HG02623 (cell line): Measurements from ENCODE around the gene SERPINB4.

Source experiments
- ATAC-seq: cut with Tn5 transposase; IDR thresholded peaks from one replicate; pipeline ENCODE4 v1.9.1; 2021; ENCODE audit warnings: moderate library complexity; ENCODE audit not compliant: unreplicated experiment

SERPINB4 gene

GRCh38 chr18:63637703-63638102, 6.4 kb downstream of the SERPINB4 start:
- no peak for ATAC-seq

DNA sequence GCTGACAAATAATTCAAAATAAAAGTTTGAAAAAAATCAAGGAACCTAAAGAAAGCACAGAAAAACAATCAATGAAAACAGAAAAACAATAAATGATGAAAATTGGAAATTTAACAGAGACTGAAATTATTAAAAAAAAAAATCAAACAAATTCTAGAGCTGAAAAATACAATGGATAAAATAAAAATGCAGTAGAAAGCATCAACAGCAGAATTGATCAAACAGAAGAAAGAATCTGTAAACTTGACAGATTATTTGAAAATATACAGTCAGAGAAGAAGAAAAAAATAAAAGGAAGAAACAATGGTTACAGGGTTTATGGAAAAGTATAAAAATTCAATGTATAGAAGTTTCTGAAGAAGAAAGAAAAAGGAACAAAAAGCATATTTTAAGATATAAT, 16.2 kb downstream of the SERPINB4 start:
- ATAC-seq, result no peak

GRCh38 chr18:63626431-63626830, 17.6 kb downstream of the SERPINB4 start:
- ATAC-seq, result no peak

DNA sequence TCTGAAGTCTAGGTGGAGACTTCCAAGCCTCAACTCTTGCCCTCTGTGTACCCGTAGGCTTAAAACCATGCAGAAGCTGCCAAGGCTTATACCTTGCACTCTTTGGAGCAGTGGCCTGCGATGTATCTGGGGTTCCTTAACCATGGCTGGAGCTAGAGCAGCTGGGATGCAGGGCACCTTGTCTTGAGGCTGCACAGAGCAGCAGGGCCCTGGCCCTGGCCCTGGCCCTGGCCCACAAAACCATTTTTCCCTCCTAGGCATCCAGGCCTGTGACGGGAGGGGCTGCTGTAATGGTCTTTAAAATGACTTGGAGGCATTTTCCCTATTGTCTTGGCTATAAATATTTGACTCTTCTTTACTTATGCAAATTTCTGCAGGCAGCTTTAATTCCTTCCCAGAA, 19.2 kb downstream of the SERPINB4 start:
- no peak for ATAC-seq

DNA sequence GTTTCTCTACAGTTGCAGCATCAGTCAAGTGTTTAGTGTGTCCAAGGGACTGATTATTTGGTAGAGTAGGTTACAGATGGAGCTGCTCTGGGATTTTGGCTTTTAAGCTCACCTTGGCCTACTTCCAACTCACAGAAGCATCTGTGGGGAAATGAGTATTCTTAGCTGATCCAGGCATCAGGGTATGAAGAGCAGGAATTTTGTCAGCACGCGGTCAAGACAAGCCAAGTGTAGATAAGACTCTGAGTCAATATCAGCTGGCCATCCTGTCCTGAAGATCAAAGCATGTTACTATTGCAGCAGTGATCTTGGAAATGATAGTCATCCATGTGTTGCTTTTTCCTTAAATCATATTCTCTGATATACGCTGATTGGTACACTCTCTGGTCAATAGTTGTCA, 24.4 kb downstream of the SERPINB4 start:
- ATAC-seq, result no peak

DNA sequence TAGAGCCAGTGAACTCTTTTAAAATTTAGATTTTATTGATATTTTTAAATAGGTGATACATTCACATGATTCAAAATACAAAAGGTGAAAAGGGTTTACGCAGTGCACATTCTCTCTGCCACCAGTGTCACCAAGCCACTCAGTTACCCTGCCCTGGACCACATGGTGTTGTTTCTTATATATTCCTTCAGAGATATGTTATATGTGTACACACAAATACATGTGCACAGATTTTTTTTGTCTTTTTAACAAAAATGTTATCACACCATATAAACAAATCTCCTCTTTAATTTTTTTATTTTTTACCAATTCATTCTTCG, 26.2 kb downstream of the SERPINB4 start:
- ATAC-seq, result no peak

GRCh38 chr18:63617049-63617914, 26.8 kb downstream of the SERPINB4 start:
- peak; percentile 80 for ATAC-seq

GRCh38 chr18:63613420-63613819, 30.6 kb downstream of the SERPINB4 start:
- no peak for ATAC-seq

GRCh38 chr18:63606526-63606925, 37.5 kb downstream of the SERPINB4 start:
- no peak for ATAC-seq

- no peak for ATAC-seq
These were observed 39.1 kb downstream of the SERPINB4 start for GRCh38 chr18:63604791-63605567.

GRCh38 chr18:63603772-63604171, 40.3 kb downstream of the SERPINB4 start:
- peak; percentile 92 for ATAC-seq

- ATAC-seq, result no peak
These were observed 40.7 kb downstream of the SERPINB4 start for GRCh38 chr18:63603355-63603754.

- ATAC-seq, result no peak
These were observed 47.1 kb downstream of the SERPINB4 start for GRCh38 chr18:63596964-63597363.

- ATAC-seq, result no peak
These were observed 51.6 kb downstream of the SERPINB4 start for GRCh38 chr18:63592471-63592870.

DNA sequence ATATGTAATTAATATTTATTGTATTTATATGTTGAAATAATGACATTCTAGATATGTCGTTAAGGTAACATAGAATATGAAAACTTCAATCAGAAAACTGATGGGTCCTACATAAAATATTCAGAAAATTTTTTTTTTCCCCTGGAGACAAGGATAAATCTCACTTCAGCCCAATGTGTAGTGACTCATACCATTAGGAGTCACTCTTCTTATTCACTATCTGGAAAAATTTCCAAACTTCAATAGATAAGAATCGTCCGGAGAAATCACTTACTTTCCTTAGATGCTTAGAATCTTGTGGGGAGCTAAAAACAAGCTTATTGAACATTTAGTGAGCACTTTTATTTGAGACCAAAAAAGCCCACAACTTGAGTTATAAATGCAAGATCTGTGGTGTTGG, 52.3 kb downstream of the SERPINB4 start:
- ATAC-seq, result no peak

DNA sequence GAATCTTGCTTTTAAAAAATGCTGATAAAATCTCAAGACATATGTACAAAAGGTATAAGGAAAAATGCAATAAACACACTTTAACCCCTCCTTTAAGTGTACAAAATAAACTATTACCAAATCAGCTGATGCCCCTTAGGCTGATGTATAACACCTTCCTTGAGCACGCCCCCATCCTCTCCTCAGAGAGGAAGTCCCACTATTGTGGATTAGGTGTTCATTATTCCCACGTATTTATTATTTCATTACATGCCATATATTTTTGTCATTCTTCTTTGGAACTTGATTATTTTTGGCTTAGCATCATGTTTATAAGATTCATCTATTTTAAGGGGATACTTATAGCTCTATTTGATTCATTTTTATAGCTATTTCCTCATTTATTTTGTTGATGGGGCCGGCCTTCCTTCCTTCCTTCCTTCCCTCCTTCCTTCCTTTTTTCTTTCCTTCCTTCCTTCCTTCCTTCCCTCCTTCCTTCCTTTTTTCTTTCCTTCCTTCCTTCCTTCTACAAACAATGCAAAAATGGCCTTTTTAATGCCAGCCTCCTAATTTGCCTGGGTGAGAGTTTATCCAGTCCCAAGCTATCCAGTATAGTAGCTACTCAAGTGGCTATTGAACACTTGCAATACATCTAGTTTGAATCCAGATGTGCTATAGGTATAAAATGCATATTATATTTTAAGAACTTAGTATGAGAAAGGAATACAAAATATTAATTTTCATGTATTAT, 52.9 kb downstream of the SERPINB4 start:
- ATAC-seq, result no peak

DNA sequence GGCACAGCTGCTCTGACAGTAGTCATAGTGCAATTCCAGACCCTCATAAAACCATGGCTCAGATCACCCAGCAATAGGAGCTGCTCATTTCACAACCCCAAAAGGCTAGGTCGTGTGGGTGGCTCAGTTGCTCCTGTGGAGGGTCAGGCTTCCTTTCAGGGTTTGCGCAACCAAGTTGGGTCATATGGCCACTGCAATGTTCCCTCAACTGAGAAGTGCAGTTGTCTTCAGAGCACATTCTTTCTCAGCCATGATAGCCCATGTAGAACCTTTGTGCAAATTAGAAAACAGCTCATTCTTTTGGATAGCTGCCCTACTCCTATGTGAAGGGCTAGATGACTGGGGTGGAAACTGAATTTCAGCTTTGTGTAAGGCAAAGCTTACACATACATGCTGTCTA, 53.7 kb downstream of the SERPINB4 start:
- no peak for ATAC-seq

DNA sequence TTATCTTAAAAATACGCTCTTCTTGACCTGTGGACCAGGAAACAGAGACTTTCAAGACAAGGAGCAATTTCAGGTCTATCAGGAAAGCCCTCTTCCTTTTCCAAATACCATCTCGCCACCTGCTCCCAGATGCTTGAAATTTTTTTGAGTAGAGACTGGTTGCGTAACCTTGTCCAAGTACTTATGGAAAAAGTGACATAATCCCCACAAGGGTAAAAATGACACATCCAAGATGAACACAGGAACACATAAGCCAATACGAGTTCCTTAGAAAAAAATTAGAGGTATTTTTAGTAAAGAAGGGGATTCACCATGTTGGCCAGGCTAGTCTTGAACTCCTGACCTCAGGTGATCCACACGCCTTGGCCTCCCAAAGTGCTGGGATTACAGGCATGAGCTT, 55.1 kb downstream of the SERPINB4 start:
- no peak for ATAC-seq
